HG03439 (cell line): ENCODE measurements around the gene NBAS.
"Not testable (repeated sequence)": the region's sequence is repeated elsewhere in the genome, so short reads cannot be mapped to it uniquely, and the experiment has no call there.

Experiments
- ATAC-seq: cut with Tn5 transposase; IDR thresholded peaks from one replicate; pipeline ENCODE4 v1.9.1; 2021; ENCODE audit warnings: mild to moderate bottlenecking, moderate library complexity; ENCODE audit not compliant: unreplicated experiment

NBAS gene

GRCh38 chr2:15561574-15562344, 625 bp upstream of the NBAS start:
- ATAC-seq: peak; percentile 7

- ATAC-seq: peak; percentile 49
These were observed 770 bp downstream of the NBAS start for GRCh38 chr2:15560140-15560987.

DNA sequence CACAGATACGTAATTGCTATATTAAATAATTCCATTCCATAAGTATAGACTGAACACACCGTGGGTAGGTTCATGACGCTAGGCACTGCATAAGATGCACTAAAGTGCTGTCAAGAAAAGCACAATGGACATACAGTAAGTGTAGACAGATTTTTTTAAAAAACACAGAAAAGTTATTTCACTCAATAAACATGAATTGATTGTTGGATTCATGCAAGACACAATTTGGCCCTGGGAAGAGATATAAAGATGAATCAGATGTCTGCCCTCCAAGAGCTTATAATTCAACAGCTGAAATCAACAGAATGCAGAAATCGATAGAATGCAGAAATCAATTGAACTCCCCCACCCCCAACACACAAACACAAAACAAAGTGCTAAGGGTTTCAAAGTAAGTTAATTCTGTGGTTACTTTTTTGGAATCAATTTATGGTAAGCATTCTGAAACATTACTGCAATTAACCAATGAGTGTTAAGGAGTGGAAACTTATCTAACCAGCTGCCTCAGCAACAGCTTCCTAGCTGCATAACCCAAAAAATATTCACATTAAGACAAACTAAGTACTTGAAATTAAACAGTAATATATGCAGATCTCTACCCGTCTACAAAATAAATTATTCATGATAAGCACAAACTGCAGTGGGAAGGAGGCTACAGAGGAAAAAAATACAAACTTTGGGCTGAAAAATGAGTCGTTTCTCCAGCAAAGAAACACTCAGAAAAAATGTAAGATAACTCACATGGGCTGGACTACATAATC, 1.6 kb downstream of the NBAS start:
- ATAC-seq: no peak

DNA sequence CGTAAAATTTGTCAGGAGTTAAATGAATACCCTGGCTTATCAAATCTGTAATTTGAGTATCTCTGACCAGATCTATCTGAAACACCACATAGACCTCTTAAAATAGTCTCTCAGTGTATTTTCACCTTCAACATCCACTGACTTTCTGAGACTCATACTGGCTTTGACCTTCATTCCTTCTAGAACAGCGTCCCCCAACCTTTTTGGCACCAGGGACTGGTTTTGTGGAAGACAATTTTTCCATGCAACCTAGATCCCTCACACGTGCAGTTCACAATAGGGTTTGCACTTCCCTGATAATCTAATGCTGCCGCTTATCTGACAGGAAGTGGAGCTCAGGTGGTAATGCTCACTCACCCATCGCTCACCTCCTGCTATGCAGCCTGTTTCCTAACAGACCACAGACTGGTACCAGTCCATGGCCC, 3.2 kb downstream of the NBAS start:
- no peak for ATAC-seq

DNA sequence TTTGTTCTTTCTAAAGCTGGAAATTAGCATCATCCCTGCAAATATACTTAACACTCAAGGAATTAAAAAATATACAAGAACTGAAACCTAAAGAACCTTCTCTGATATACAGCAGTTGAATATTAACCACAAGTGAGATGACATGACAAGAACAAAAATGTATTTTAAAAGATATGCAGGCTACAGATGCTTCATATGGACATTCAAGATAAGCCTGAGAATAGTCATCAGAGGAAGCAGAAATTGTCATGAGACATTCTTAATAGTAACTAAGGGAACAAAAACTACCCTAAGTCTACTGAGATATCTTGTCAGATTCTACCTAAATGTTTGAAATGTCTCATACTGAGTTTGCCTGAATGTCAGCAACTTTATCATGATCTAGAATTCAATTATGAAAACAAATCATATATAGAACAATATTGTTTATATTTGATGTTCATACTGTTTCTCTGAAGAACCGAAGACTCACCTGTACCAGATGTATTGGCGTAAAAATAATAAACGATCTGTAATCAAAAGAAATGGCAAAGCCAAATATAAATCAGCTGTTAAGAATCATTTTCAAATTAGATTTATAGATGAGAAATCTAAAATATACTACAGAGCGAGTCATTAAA, 4.7 kb downstream of the NBAS start:
- no peak for ATAC-seq

DNA sequence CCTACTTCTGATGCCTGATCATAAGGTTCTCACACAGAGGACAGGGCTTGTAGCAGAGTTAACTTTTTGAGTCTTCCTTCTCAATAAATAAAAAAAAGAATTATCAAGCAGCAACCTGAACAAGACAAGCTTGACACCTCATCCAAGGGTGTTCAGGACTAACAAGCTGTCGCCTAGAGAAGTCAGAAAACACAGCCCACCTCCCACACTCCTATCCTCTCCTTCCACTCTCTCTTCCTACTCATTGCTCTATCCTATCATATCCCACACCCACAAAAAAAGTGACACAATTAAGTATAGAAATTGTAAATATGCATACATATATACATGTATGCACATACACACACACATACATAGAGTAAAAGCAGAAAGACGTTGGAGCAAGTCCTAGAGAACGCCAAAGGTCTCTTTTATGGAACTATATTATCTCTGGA, 5.4 kb downstream of the NBAS start:
- ATAC-seq: no peak

GRCh38 chr2:15554525-15555218, 6.5 kb downstream of the NBAS start:
- no peak for ATAC-seq

- ATAC-seq: no peak
These were observed 7.2 kb downstream of the NBAS start for GRCh38 chr2:15553951-15554350.

GRCh38 chr2:15553519-15553918, 7.6 kb downstream of the NBAS start:
- ATAC-seq: no peak

GRCh38 chr2:15548974-15549373, 12.2 kb downstream of the NBAS start:
- no peak for ATAC-seq

DNA sequence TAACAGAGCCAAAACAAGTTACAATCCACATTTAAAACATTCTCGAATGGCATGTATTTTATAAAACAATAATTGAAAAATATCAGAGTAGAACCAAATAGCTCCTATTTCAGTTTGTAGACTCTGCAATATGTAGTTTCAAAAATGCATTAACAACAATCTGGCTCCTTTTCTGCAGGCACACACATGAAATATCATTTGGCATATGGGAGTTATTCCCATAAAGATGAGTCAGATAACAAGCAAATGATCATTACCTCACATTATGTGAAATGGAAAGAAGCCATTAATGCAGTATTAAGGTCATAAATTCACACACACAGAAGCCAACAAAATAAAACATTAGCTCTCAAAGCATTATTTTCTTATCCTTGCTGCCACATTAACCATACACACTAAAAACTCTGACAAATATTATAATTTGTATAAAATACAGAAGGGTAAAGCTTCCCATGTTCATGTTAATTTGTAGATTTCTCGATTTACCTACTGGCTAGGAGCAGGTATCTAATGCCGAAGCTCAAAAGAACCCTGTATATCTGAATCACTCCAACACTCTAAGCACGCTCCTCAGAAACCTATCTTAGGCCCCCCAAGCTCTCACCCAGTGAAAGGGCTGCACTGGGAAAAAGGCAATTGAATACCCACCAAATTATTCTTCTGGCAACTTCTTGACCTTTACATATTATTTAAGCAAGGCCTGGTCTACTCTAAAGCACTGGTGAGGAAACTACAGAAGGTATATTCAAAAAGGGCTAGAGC, 13.8 kb downstream of the NBAS start:
- ATAC-seq: no peak

GRCh38 chr2:15546297-15547098, 14.6 kb downstream of the NBAS start:
- ATAC-seq: no peak

DNA sequence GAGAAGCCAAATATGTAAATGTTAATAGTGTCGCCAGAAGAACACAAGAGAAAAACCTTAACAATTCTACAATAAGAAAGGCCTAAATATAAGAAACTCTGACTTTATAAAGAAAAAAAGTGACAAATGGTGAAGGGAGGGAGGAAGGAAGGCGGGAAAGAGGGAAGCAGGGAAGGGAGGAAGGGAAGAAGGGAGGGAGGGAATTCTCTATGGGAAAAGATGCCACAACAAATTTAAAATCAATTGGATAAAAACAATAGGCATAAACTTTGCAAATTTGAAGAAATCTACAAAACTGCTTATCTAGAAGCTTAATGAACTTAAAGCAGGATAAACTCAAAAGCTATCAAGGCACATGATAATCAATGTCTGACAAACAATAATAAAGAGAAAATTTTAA, 16.9 kb downstream of the NBAS start:
- ATAC-seq: no peak

- no peak for ATAC-seq
These were observed 17.6 kb downstream of the NBAS start for GRCh38 chr2:15543541-15543940.

DNA sequence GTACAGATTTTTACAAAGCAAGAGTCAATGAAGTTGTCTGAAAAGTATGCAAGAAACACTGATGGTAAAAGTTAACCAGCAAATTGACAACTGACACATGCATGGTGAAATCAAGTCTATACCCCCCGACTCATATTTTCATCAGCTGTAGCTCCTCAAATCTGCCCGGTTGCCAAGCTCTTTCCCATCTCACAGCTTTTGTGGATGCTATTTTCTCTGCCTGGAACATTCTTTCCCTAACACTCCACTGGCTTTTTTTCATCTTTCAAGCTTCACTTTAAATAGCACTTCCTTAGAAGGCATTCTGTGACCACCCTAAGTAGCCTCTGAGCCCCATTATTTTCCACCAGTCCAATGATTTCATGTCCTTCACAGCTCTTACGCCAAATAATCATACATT, 18.1 kb downstream of the NBAS start:
- no peak for ATAC-seq

- ATAC-seq: not testable (repeated sequence)
These were observed 18.9 kb downstream of the NBAS start for GRCh38 chr2:15542269-15542668.

DNA sequence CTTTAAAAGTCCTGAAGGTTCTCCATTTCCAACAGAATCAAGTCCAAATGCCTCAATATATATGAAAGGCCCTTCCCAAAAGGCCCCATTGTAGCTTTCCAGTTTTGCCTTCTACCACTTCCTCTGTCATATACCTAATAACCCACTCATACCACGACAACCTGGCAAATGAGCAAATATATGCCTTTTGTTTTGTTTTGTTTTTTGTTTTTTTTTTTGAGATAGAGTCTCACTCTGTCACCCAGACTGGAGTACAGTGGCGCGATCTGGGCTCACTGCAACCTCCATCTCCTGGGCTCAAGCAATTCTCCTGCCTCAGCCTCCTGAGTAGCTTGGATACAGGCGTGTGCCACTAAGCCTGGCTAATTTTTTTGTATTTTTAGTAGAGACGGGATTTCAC, 20.6 kb downstream of the NBAS start:
- not testable (repeated sequence) for ATAC-seq

DNA sequence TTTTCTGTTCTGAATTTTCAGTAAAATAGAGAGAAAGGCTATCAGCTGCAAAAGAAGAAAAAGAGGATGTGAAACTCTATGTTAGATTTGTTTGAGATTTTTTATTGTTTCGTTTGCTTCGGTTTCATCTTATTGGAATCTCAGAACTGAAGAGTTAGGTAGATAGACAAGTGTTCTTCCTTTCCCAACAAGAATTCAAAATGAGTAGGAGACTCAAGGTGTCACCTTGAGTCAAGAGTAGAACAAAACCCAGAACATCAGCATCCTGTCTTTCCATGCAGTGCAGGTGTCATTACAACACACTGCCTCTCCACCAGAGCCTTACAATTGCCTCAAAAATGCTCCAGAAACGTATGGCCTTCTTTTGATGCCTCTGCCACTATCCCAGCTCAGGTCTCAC, 21.1 kb downstream of the NBAS start:
- ATAC-seq: peak; percentile 68

DNA sequence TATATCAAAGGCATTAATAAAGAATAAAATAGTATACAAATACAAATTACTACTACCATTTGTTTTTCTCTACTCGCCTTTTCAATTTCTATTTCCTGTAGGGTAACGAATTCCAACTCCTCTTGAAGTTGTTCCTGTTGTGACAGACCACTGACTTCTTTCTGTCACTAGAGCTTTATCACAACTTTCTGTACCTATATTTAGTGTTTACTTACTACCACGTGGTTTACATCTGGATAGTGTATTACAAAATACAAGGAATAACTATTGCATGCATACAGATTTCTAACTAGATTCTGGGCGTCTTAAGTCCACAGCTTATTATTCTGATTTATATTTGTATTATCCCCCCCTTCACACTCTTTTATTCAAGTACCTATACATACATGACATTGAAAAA, 22.3 kb downstream of the NBAS start:
- ATAC-seq: no peak
